ENCODE measurements around the gene RBBP7. TPM values are rescaled to one million over a fixed set of nuclear protein-coding genes. Genes with fewer than 3 reads are reported as not detected.

Gene RBBP7
- total RNA-seq, 1 donor from 2014 or later, result 61.7 TPM

GRCh38 chrX:16883487-16883804, 13.3 kb upstream of the RBBP7 start:
- no peaks in the 10 kb centered on the region for H3K9me3 ChIP-seq
- no peak overlapping the region for H3K27ac ChIP-seq
- intact Hi-C loops (cut with DNase I), result no loop called here
- no peaks in the 10 kb centered on the region for H3K4me1 ChIP-seq
- no peaks in the 10 kb centered on the region for H3K27me3 ChIP-seq (ENCODE audit: low read depth)
- no peak overlapping the region for H3K4me3 ChIP-seq
- no peaks in the 10 kb centered on the region for H3K36me3 ChIP-seq
- DNase-seq (no peak), ATAC-seq (no peak)
- TF ChIP-seq, protein P1, sequence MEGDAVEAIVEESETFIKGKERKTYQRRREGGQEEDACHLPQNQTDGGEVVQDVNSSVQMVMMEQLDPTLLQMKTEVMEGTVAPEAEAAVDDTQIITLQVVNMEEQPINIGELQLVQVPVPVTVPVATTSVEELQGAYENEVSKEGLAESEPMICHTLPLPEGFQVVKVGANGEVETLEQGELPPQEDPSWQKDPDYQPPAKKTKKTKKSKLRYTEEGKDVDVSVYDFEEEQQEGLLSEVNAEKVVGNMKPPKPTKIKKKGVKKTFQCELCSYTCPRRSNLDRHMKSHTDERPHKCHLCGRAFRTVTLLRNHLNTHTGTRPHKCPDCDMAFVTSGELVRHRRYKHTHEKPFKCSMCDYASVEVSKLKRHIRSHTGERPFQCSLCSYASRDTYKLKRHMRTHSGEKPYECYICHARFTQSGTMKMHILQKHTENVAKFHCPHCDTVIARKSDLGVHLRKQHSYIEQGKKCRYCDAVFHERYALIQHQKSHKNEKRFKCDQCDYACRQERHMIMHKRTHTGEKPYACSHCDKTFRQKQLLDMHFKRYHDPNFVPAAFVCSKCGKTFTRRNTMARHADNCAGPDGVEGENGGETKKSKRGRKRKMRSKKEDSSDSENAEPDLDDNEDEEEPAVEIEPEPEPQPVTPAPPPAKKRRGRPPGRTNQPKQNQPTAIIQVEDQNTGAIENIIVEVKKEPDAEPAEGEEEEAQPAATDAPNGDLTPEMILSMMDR (IDR thresholded peaks at IDR 0.05), result no peak

- H3K4me1 ChIP-seq, result no peaks in the 10 kb centered on the region
- TF ChIP-seq, protein P1 (IDR thresholded peaks at IDR 0.05), result peak; percentile 58
- no peaks in the 10 kb centered on the region for H3K9me3 ChIP-seq
- H3K36me3 ChIP-seq, result no peaks in the 10 kb centered on the region
- H3K4me3 ChIP-seq, result peak overlapping the region; percentile 55
- ATAC-seq (peak; percentile 81 to 86), DNase-seq (peak; percentile 68)
- H3K27me3 ChIP-seq (ENCODE audit: low read depth), result no peaks in the 10 kb centered on the region
- intact Hi-C loops (cut with DNase I), result no loop called here
- peak overlapping the region; percentile 62 for H3K27ac ChIP-seq
Observed at GRCh38 chrX:16882702-16883486, 12.7 kb upstream of the RBBP7 start.

DNA sequence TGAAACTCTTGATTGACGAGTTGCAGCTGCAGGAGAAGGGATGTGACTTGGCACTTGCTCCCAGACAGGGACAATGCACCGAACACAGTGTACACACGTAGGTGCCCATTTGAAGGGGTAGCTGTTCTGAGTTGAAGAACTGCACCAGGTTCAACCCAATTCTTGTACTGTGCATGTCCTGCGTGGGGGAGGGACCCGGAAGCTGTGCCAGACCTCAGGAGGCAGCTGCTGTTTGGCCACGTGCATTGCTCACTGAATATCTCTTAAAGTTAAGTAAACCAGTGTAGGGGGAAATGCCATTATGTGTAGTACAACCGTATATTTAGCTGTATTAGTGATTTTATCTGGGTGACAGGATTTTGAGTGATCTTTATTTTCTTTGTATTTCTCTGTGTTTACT, 12.0 kb upstream of the RBBP7 start:
- Histone ChIP-seq H3K9me3 (no peaks in the 10 kb centered on the region), H3K27ac (no peak overlapping the region), H3K36me3 (no peaks in the 10 kb centered on the region), H3K4me3 (peak overlapping the region; percentile 55), H3K4me1 (no peaks in the 10 kb centered on the region), H3K27me3 (ENCODE audit: low read depth) (no peaks in the 10 kb centered on the region)
- DNase-seq, result peak; percentile 52
- peak; percentile 69 to 70 for ATAC-seq
- intact Hi-C loops (cut with DNase I), result no loop called here
- TF ChIP-seq, protein P1 (IDR thresholded peaks at IDR 0.05), result no peak

- DNase-seq (no peak), ATAC-seq (no peak)
- intact Hi-C loops (cut with DNase I), result no loop called here
- peaks cover 2% of the 10 kb centered on the region for H3K4me1 ChIP-seq
- no peak overlapping the region for H3K27ac ChIP-seq
- H3K27me3 ChIP-seq (ENCODE audit: low read depth), result no peaks in the 10 kb centered on the region
- TF ChIP-seq, protein P1 (IDR thresholded peaks at IDR 0.05), result no peak
- H3K36me3 ChIP-seq, result no peaks in the 10 kb centered on the region
- H3K4me3 ChIP-seq, result no peak overlapping the region
- no peaks in the 10 kb centered on the region for H3K9me3 ChIP-seq
Observed at GRCh38 chrX:16876696-16877095, 6.5 kb upstream of the RBBP7 start.

DNA sequence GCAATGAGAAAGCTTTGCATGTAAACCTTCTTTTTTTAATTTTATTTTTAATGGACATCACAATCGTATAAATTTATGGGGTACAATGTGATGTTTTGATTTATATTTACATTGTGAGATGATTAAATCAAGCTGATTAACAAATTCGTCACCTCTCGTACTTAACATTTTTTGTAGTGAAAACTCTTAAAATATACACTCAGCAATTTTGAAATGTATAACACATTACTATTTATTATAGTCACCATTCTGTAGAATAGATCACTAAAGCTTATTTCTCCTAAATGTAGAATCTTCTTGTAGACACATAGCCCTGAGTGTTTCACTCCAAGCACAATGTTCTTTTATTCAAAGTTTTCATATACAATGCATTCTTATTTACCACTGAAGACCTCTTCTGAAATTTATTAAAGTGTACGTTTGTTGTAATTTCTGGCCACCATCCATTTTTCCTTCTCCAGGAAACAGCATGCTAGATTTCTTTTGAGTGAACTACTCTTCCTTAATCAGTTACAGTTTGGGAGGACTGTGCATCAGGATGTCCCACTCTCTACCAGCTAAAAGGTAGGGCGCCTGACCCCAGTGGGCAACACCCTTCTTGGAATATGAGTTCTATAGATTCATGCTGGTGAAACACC, 4.4 kb upstream of the RBBP7 start:
- TF ChIP-seq, protein P1 (IDR thresholded peaks at IDR 0.05), result no peak
- Histone ChIP-seq H3K9me3 (no peaks in the 10 kb centered on the region), H3K36me3 (no peaks in the 10 kb centered on the region), H3K27ac (no peak overlapping the region), H3K27me3 (ENCODE audit: low read depth) (no peaks in the 10 kb centered on the region), H3K4me3 (no peak overlapping the region), H3K4me1 (peaks cover 7% of the 10 kb centered on the region)
- intact Hi-C loops (cut with DNase I), result no loop called here
- DNase-seq (no peak), ATAC-seq (no peak)
